IPS DF 4.7 (cell line): ENCODE measurements around the gene KRTAP17-1.
"Not testable (repeated sequence)": the region's sequence is repeated elsewhere in the genome, so short reads cannot be mapped to it uniquely, and the experiment has no call there.

Source experiments
- DNase-seq: peaks from one replicate; pipeline ENCODE4 v3.0.0-alpha.2; 2013; ENCODE audit warnings: low spot score; ENCODE audit errors: extremely low read depth

Gene KRTAP17-1

GRCh38 chr17:41304091-41304490, 11.4 kb downstream of the KRTAP17-1 start:
- DNase-seq, result no peak

- DNase-seq, result no peak
Measured at GRCh38 chr17:41302981-41303380, 12.5 kb downstream of the KRTAP17-1 start.

GRCh38 chr17:41301916-41302901, 13.3 kb downstream of the KRTAP17-1 start, which contains the start of gene KRTAP29-1:
Gene KRTAP29-1 (minus strand): TSS chr17:41302851. CDS start chr17:41302851, 0 bp downstream.
- DNase-seq, result no peak

GRCh38 chr17:41301204-41301790, 14.2 kb downstream of the KRTAP17-1 start:
- no peak for DNase-seq

GRCh38 chr17:41298458-41299135, 16.9 kb downstream of the KRTAP17-1 start:
- no peak for DNase-seq

- no peak for DNase-seq
Measured at GRCh38 chr17:41296846-41297245, 18.7 kb downstream of the KRTAP17-1 start.

GRCh38 chr17:41294016-41294415, 21.5 kb downstream of the KRTAP17-1 start:
- no peak for DNase-seq

GRCh38 chr17:41287050-41287449, 28.5 kb downstream of the KRTAP17-1 start:
- DNase-seq, result no peak

GRCh38 chr17:41284546-41284945, 31.0 kb downstream of the KRTAP17-1 start:
- no peak for DNase-seq

- DNase-seq, result no peak
Measured at GRCh38 chr17:41284043-41284442, 31.5 kb downstream of the KRTAP17-1 start.

GRCh38 chr17:41278176-41278955, 37.1 kb downstream of the KRTAP17-1 start:
- no peak for DNase-seq

GRCh38 chr17:41275648-41276190, 39.8 kb downstream of the KRTAP17-1 start, which contains the start of gene KRTAP9-7:
Gene KRTAP9-7 (plus strand): TSS chr17:41275698. CDS start chr17:41275698, 0 bp downstream.
- not testable (repeated sequence) for DNase-seq

GRCh38 chr17:41271858-41272257, 43.7 kb downstream of the KRTAP17-1 start:
- DNase-seq, result no peak

GRCh38 chr17:41271323-41271722, 44.2 kb downstream of the KRTAP17-1 start:
- not testable (repeated sequence) for DNase-seq

- DNase-seq, result no peak
Measured at GRCh38 chr17:41267711-41268110, 47.8 kb downstream of the KRTAP17-1 start.

- no peak for DNase-seq
Measured at GRCh38 chr17:41265078-41265477, 50.4 kb downstream of the KRTAP17-1 start, which contains the start of gene KRTAP9-6. Gene KRTAP9-6 (plus strand): TSS chr17:41265378. CDS start chr17:41265378, 0 bp downstream.
